K562 (cell line): ENCODE results near the gene VDR. TPM values are rescaled to one million over a fixed set of nuclear protein-coding genes. Genes with fewer than 3 reads are reported as not detected.
A peak's percentile ranks its signal among the peaks of the same experiment; 100 is the strongest.

Experiments used
- ATAC-seq: fragments of 200-7000 bp; cut with Tn5 transposase; 3 replicates; pipeline ENCODE4 v1.9.1; 2020; ENCODE audit warnings: moderate library complexity
- BruUV-seq: library from RNA; stranded (reverse); fragments of 400-500 nt; replicated peaks from 2 replicates; lab custom pipeline; 2021; lab: Mats Ljungman, UMichigan
- CTCF ChIA-PET: fragments of 300-600 bp; formaldehyde crosslinking; extraction: SDS; loops from one replicate; lab custom pipeline; 2021; ENCODE audit warnings: low intra/inter-chr PET ratio; lab: Yijun Ruan, JAX
- POLR2A ChIA-PET: fragments of 300-600, 350-650 bp; sonication (Branson Sonifier 250); formaldehyde crosslinking; extraction: SDS; loops from one replicate; lab custom pipeline; 2021; ENCODE audit warnings: antibody characterized with exemption, inconsistent platforms; lab: Yijun Ruan, JAX
- DNase-seq, 4 experiments: peaks; one replicate each; pipeline versions ENCODE4 v3.0.0 to v3.0.0-alpha.2; 2011 to 2018; ENCODE audit warnings: low spot score in 3 of 4, mixed read lengths in 3 of 4; ENCODE audit errors: extremely low read depth in 1 of 4
- FAIRE-seq: peaks from 2 replicates; lab custom pipeline; 2011; peaks lifted over from hg19 to GRCh38; lab: Jason Lieb, UNC
- H2AFZ ChIP-seq: 2 replicates; pipeline ENCODE4 v1.6.0; 2011; ENCODE audit warnings: low read depth, low read length, control low read depth, inconsistent platforms
- H3K27ac ChIP-seq: fragments of 200-600 bp; 3 replicates; pipeline ENCODE4 v1.8.0; 2011; ENCODE audit warnings: low read depth, mild to moderate bottlenecking, control low read depth, inconsistent platforms, low read length, moderate library complexity, mixed read lengths; ENCODE audit errors: extremely low read depth
- H3K27me3 ChIP-seq, 2 experiments: fragments of 300-600 bp in 1 of 2; 2 replicates in 1 of 2; 3 replicates in 1 of 2; pipeline versions ENCODE4 v1.6.0 to v1.8.0; 2011; ENCODE audit warnings: inconsistent platforms in 2 of 2, low read length in 2 of 2, mild to moderate bottlenecking in 1 of 2, mixed read lengths in 1 of 2, moderate library complexity in 1 of 2; ENCODE audit not compliant: control insufficient read depth in 2 of 2, insufficient read depth in 2 of 2
- H3K36me3 ChIP-seq: fragments of 300-600 bp; 3 replicates; pipeline ENCODE4 v1.8.0; 2011; ENCODE audit warnings: mild to moderate bottlenecking, low read length, inconsistent platforms; ENCODE audit not compliant: control insufficient read depth, insufficient read depth
- H3K4me1 ChIP-seq, 2 experiments: fragments of 200-600 bp in 1 of 2; replicated peaks in 1 of 2; 2 replicates in 1 of 2; 3 replicates in 1 of 2; pipeline versions ENCODE4 v1.5.1 to v1.8.0; 2011; ENCODE audit warnings: inconsistent platforms in 2 of 2, low read length in 2 of 2, mild to moderate bottlenecking in 1 of 2, mixed read lengths in 1 of 2, moderate library complexity in 1 of 2; ENCODE audit not compliant: control insufficient read depth in 2 of 2, insufficient read depth in 2 of 2
- H3K4me2 ChIP-seq: 2 replicates; pipeline ENCODE4 v1.6.1; 2011; ENCODE audit warnings: low read length, control low read depth, inconsistent platforms, mixed read lengths; ENCODE audit not compliant: insufficient read depth
- H3K4me3 ChIP-seq: fragments of 200-600 bp; sonication (generic), shearing (Covaris generic); 2 replicates; pipeline ENCODE4 v1.5.1; 2016; ENCODE audit warnings: control low read depth, inconsistent platforms
- H3K79me2 ChIP-seq: fragments of 200-600 bp; 3 replicates; pipeline ENCODE4 v1.8.0; 2011; ENCODE audit warnings: low read length, inconsistent platforms; ENCODE audit not compliant: control insufficient read depth, insufficient read depth
- H3K9ac ChIP-seq, 2 experiments: 2 replicates each; pipeline versions ENCODE4 v1.6.0 to v1.6.1; 2011; ENCODE audit warnings: low read depth in 2 of 2, low read length in 2 of 2, control low read depth in 1 of 2, inconsistent platforms in 1 of 2, mild to moderate bottlenecking in 1 of 2, mixed read lengths in 1 of 2; ENCODE audit not compliant: insufficient read depth in 1 of 2
- H3K9me1 ChIP-seq: one replicate; pipeline ENCODE4 v1.6.0; 2011; ENCODE audit warnings: inconsistent platforms, mild to moderate bottlenecking, low read length, moderate library complexity; ENCODE audit not compliant: control insufficient read depth, insufficient read depth
- H3K9me3 ChIP-seq: replicated peaks from 2 replicates; pipeline ENCODE4 v1.5.1; 2011; ENCODE audit warnings: low read depth, low read length, inconsistent platforms; ENCODE audit not compliant: control insufficient read depth, insufficient read depth
- H4K20me1 ChIP-seq: replicated peaks from 2 replicates; pipeline ENCODE4 v1.6.1; 2011; ENCODE audit warnings: low read length, inconsistent platforms, mixed read lengths; ENCODE audit not compliant: control insufficient read depth, insufficient read depth
- CREB5 ChIP-seq: fragments of 250-450 bp; sonication (Bioruptor Pico); IDR thresholded peaks from 2 replicates; pipeline ENCODE4 v1.5.0; 2020; ENCODE audit warnings: mild to moderate bottlenecking
- CREM ChIP-seq: IDR thresholded peaks from 2 replicates; pipeline ENCODE4 v1.6.1; 2014; ENCODE audit warnings: antibody characterized with exemption, low read depth
- CTBP1 ChIP-seq: fragments of 450-650 bp; IDR thresholded peaks from 2 replicates; pipeline ENCODE4 v1.6.1; 2016; ENCODE audit warnings: borderline replicate concordance
- CXXC5 ChIP-seq: fragments of 250-450 bp; sonication (Bioruptor Pico); IDR thresholded peaks from 2 replicates; pipeline ENCODE4 v1.8.0; 2022; ENCODE audit warnings: inconsistent platforms, mild to moderate bottlenecking, moderate library complexity
- ETV6 ChIP-seq, 3 experiments: fragments of 150-350 bp in 1 of 3; sonication (generic) in 1 of 3; formaldehyde crosslinking in 1 of 3; IDR thresholded peaks; 2 replicates each; pipeline versions ENCODE4 v1.6.1 to v1.8.0; 2014 to 2022; ENCODE audit warnings: borderline replicate concordance in 2 of 3, low read depth in 2 of 3, antibody characterized with exemption in 1 of 3, low read length in 1 of 3, mild to moderate bottlenecking in 1 of 3, missing genetic modification reagents in 1 of 3
- MCM2 ChIP-seq: fragments of 450-650 bp; IDR thresholded peaks from 2 replicates; pipeline ENCODE4 v1.6.1; 2017; ENCODE audit warnings: low read depth, mild to moderate bottlenecking
- NKRF ChIP-seq: fragments of 450-650 bp; IDR thresholded peaks from 2 replicates; pipeline ENCODE4 v1.6.1; 2016; ENCODE audit warnings: borderline replicate concordance
- NR2C1 ChIP-seq, 2 experiments: fragments of 450-650 bp; IDR thresholded peaks; 2 replicates each; pipeline ENCODE4 v1.6.1; 2017; ENCODE audit warnings: mild to moderate bottlenecking in 2 of 2, antibody characterized with exemption in 1 of 2, inconsistent platforms in 1 of 2, missing compliant biosample characterization in 1 of 2, missing genetic modification characterization in 1 of 2
- RNF2 ChIP-seq: sonication (generic); IDR thresholded peaks from 2 replicates; pipeline ENCODE4 v1.6.1; 2016
- SMAD4 ChIP-seq: fragments of 250-450 bp; sonication (Bioruptor Pico); conservative IDR thresholded peaks from 2 replicates; pipeline ENCODE4 v1.8.0; 2021; ENCODE audit warnings: inconsistent platforms, mild to moderate bottlenecking, moderate library complexity
- TAF7 ChIP-seq: fragments of 450-650 bp; IDR thresholded peaks from 2 replicates; pipeline ENCODE4 v1.6.1; 2016; ENCODE audit warnings: missing genetic modification characterization, missing compliant biosample characterization
- TBL1XR1 ChIP-seq, 2 experiments: IDR thresholded peaks; 2 replicates each; pipeline ENCODE4 v1.6.1; 2012; ENCODE audit warnings: improper control_type of control experiment in 2 of 2, low read length in 2 of 2, mild to moderate bottlenecking in 1 of 2
- TCF3 ChIP-seq: sonication (generic); formaldehyde crosslinking; IDR thresholded peaks from 2 replicates; pipeline ENCODE4 v1.4.0; 2020; ENCODE audit warnings: mild to moderate bottlenecking, missing genetic modification reagents
- ZNF518B ChIP-seq: fragments of 250-450 bp; sonication (Bioruptor Pico); IDR thresholded peaks from 2 replicates; pipeline ENCODE4 v1.5.0; 2021; ENCODE audit warnings: mild to moderate bottlenecking, moderate library complexity
- ZNF668 ChIP-seq: fragments of 250-450 bp; sonication (Bioruptor Pico); IDR thresholded peaks from 2 replicates; pipeline ENCODE4 v1.8.0; 2022; ENCODE audit warnings: mild to moderate bottlenecking, inconsistent platforms
- ZNF830 ChIP-seq: fragments of 250-450 bp; sonication (Bioruptor Pico); IDR thresholded peaks from 2 replicates; pipeline ENCODE4 v1.5.0; 2021; ENCODE audit warnings: mild to moderate bottlenecking
- WGBS: fragments of 100-300 bp; shearing (Covaris generic); methylation state at CpG from one replicate; pipeline ENCODE4 v1.1.6; 2016; ENCODE audit warnings: low coverage, mixed read lengths; ENCODE audit not compliant: insufficient coverage; ENCODE audit errors: missing lambda C conversion rate; 5-methylcytosine and 5-hydroxymethylcytosine counted together
- in situ Hi-C: fragments of 300-500 bp; cut with MboI; formaldehyde crosslinking; loops from 4 replicates; pipeline ENCODE4 v1.15.0; 2018; ENCODE audit warnings: inconsistent platforms, mixed read lengths
- intact Hi-C: fragments of 100-400 bp; cut with micrococcal nuclease; formaldehyde crosslinking; loops from 2 replicates; pipeline ENCODE4 v1.14.2; 2022
- polyA plus RNA-seq, 8 experiments: library from polyadenylated mRNA; depleted of rRNA in 4 of 8; stranded (reverse) in 5 of 8; unstranded in 3 of 8; fragments of >200 nt; fragmentation: Nextera tagmentation in 2 of 8; fragmentation: Illumina TruSeq in 1 of 8; extraction: Ambion mirVana in 2 of 8; extraction: Trizol in 1 of 8; gene quantifications; 2 replicates each; pipeline versions ENCODE4 v1.2.1 to v1.2.3, GENCODE V29; 2011 to 2014; ENCODE audit warnings: inconsistent platforms in 1 of 8, missing spikeins in 1 of 8
- total RNA-seq, 7 experiments: library from RNA; depleted of rRNA in 6 of 7; stranded (reverse); fragments of >200 nt in 6 of 7; fragmentation: Illumina TruSeq in 2 of 7; extraction: Trizol in 2 of 7; gene quantifications; 2 replicates each; pipeline versions ENCODE4 v1.2.1 to v1.2.3, GENCODE V29; 2011 to 2021; ENCODE audit warnings: low replicate concordance in 1 of 7

The VDR gene
- total and polyA plus RNA-seq, 9 of the 15 experiments (the other 6 are each of a cell fraction or from before 2014, with no cell fraction given) = 0.61 to 4.8 (median 2.0) TPM

- intact Hi-C loops = no loop called here
- no peak overlapping the region for H3K4me3 ChIP-seq
- no peak overlapping the region for H3K4me2 ChIP-seq
- no peaks in the 10 kb centered on the region for H3K36me3 ChIP-seq
- no peaks in the 10 kb centered on the region for H3K9me3 ChIP-seq
- no peaks in the 10 kb centered on the region for H3K79me2 ChIP-seq
- no peak overlapping the region for H2AFZ ChIP-seq
- no peaks in the 10 kb centered on the region; a peak in 1 of 5 replicates for H3K27me3 ChIP-seq
- POLR2A ChIA-PET = interaction anchor here (0.6 to 1.6 kb wide), 6 partner anchors 8 to 235 kb away, joined by 3 to 7 read pairs (median 4); no protein-coding TSS in a partner anchor
- in situ Hi-C loops = no loop called here
- BruUV-seq = no TSS peak
- peak; percentile 68 for FAIRE-seq
- H3K27ac ChIP-seq = no peak overlapping the region
- H3K9ac ChIP-seq = no peak overlapping the region
- 16% methylated on average over 10 of the region's 10 CpGs for WGBS
- CTCF ChIA-PET = no interaction called here
- DNase-seq = peak in 3 of 4 experiments; percentile 21 to 62 (median 33)
- peaks cover 6 to 25% of the 10 kb centered on the region in 2 experiments for H3K4me1 ChIP-seq
- H4K20me1 ChIP-seq = 0 out of 2 replicates have a peak, but pooled peaks cover 3% of the 10 kb centered on the region
- H3K9me1 ChIP-seq = no peaks in the 10 kb centered on the region
- peak; percentile 69 for ATAC-seq
- TF ChIP-seq TBL1XR1 (IDR thresholded peaks at IDR 0.05; ENCODE audit: low read length in 2 of 2) (peak in 1 of 2 experiments; percentile 59; a peak in 1 of 4 replicates), CTBP1 (peak; percentile 69), TAF7 (tag) (no peak), CREM (peak; percentile 62), MCM2 (no peak), NKRF (no peak), ZNF518B (no peak), TCF3 (CRISPR knock-in tag) (peak; percentile 17; the same call in 1 of the 2 replicates), ZNF830 (CRISPR knock-in tag) (no peak), SMAD4 (peak; percentile 88), CXXC5 (CRISPR knock-in tag) (0 out of 2 replicates have a peak, but pooled peaks have one; percentile 21), CREB5 (CRISPR knock-in tag) (no peak), ETV6 (IDR thresholded peaks at IDR 0.05; ENCODE audit: borderline replicate concordance in 1 of 2, low read depth in 2 of 2, low read length in 1 of 2) (no peak), ETV6 (CRISPR knock-in tag; IDR thresholded peaks at IDR 0.05; ENCODE audit: borderline replicate concordance) (no peak), ZNF668 (no peak), RNF2 (peak; percentile 55; the same call in 1 of the 2 replicates), NR2C1 (IDR thresholded peaks at IDR 0.05) (no peak), NR2C1 (tag; IDR thresholded peaks at IDR 0.05) (peak; percentile 57)
Observed at GRCh38 chr12:47885012-47885501, 19.7 kb downstream of the VDR start.
